ENCODE results near the gene INF2. TPM values are rescaled to one million over a fixed set of nuclear protein-coding genes. Genes with fewer than 3 reads are reported as not detected.

INF2 gene
- total and polyA plus RNA-seq, 9 of the 15 experiments (the other 6 are each of a cell fraction or from before 2014, with no cell fraction given), result 0.56 to 31.3 (median 7.8) TPM

GRCh38 chr14:104714681-104715080 lies 25.3 kb downstream of the INF2 start:
- Histone ChIP-seq H3K4me3 (no peak overlapping the region), H4K20me1 (replicated peaks; ENCODE audit: control insufficient read depth, insufficient read depth, low read length) (peaks cover 3% of the 10 kb centered on the region; the same call in 1 of the 2 replicates), H3K79me2 (ENCODE audit: control insufficient read depth, insufficient read depth, low read length) (no peaks in the 10 kb centered on the region), H3K27ac (ENCODE audit: extremely low read depth, low read depth, low read length) (no peak overlapping the region), H3K36me3 (ENCODE audit: control insufficient read depth, insufficient read depth, low read length) (peaks cover 3% of the 10 kb centered on the region; the same call in 1 of the 3 replicates), H2AFZ (ENCODE audit: low read depth, low read length) (no peak overlapping the region), H3K9me1 (ENCODE audit: control insufficient read depth, insufficient read depth, low read length) (no peaks in the 10 kb centered on the region), H3K4me2 (ENCODE audit: insufficient read depth, low read length) (no peak overlapping the region), H3K4me1 (replicated peaks in 1 of 2; ENCODE audit: control insufficient read depth in 2 of 2, insufficient read depth in 2 of 2, low read length in 2 of 2) (peaks cover 0 to 38% of the 10 kb centered on the region in 2 experiments; a peak in 2 of 5 replicates), H3K9me3 (replicated peaks; ENCODE audit: control insufficient read depth, insufficient read depth, low read depth, low read length) (no peaks in the 10 kb centered on the region), H3K9ac (ENCODE audit: insufficient read depth in 1 of 2, low read depth in 2 of 2, low read length in 2 of 2) (no peak overlapping the region; a peak in 1 of 4 replicates), H3K27me3 (ENCODE audit: control insufficient read depth in 2 of 2, insufficient read depth in 2 of 2, low read length in 2 of 2) (no peaks in the 10 kb centered on the region)
- POLR2A ChIA-PET, result no interaction called here
- no peak for ATAC-seq
- intact Hi-C loops (cut with micrococcal nuclease), result no loop called here
- CTCF ChIA-PET (ENCODE audit: low intra/inter-chr PET ratio), result no interaction called here
- DNase-seq (ENCODE audit: extremely low read depth in 1 of 4, low spot score in 3 of 4), result no peak
- FAIRE-seq, result no peak
- in situ Hi-C loops (cut with MboI), result loop anchor here (5.0 kb wide), 1 partner anchor 57 kb away; no protein-coding TSS in a partner anchor
- no TSS peak for BruUV-seq (replicated peaks)
- 95% methylated on average over 4 of the region's 31 CpGs for WGBS (ENCODE audit: insufficient coverage, low coverage, missing lambda C conversion rate)
- TF ChIP-seq ZFP30 (CRISPR knock-in tag; IDR thresholded peaks at IDR 0.05; ENCODE audit: borderline replicate concordance) (no peak), MCM7 (IDR thresholded peaks at IDR 0.05) (no peak), MAX (CRISPR knock-in tag; IDR thresholded peaks at IDR 0.05) (no peak), IFI16 (CRISPR knock-in tag; IDR thresholded peaks at IDR 0.05) (no peak), SIRT6 (IDR thresholded peaks at IDR 0.05; ENCODE audit: low read depth, low read length) (no peak), SP2 (IDR thresholded peaks at IDR 0.05; ENCODE audit: extremely low read depth, low read depth, low read length, poor library complexity, severe bottlenecking) (no peak), ZNF263 (CRISPR knock-in tag; IDR thresholded peaks at IDR 0.05; ENCODE audit: borderline replicate concordance) (no peak), KDM4B (IDR thresholded peaks at IDR 0.05; ENCODE audit: borderline replicate concordance in 2 of 2, low read depth in 1 of 2) (no peak), NR4A1 (CRISPR knock-in tag; IDR thresholded peaks at IDR 0.05) (no peak), NR4A1 (tag; IDR thresholded peaks at IDR 0.05) (no peak), ZHX1 (conservative IDR thresholded peaks at IDR 0.05; ENCODE audit: low read length) (no peak), PURB (CRISPR knock-in tag; IDR thresholded peaks at IDR 0.05; ENCODE audit: low read depth) (no peak), RUNX1 (IDR thresholded peaks at IDR 0.05; ENCODE audit: low read depth) (no peak), FOXA1 (IDR thresholded peaks at IDR 0.05; ENCODE audit: borderline replicate concordance) (no peak), PKNOX1 (IDR thresholded peaks at IDR 0.05) (no peak), CXXC5 (CRISPR knock-in tag; IDR thresholded peaks at IDR 0.05) (no peak)
- TF ChIP-seq, protein P1, sequence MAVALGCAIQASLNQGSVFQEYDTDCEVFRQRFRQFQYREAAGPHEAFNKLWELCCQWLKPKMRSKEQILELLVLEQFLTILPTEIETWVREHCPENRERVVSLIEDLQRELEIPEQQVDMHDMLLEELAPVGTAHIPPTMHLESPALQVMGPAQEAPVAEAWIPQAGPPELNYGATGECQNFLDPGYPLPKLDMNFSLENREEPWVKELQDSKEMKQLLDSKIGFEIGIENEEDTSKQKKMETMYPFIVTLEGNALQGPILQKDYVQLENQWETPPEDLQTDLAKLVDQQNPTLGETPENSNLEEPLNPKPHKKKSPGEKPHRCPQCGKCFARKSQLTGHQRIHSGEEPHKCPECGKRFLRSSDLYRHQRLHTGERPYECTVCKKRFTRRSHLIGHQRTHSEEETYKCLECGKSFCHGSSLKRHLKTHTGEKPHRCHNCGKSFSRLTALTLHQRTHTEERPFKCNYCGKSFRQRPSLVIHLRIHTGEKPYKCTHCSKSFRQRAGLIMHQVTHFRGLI (CRISPR knock-in tag; IDR thresholded peaks at IDR 0.05), result no peak

Data from K562 (cell line).